Measurements from ENCODE around the gene GLDC.
"Not testable (repeated sequence)": the region's sequence is repeated elsewhere in the genome, so short reads cannot be mapped to it uniquely, and the experiment has no call there.

GLDC gene

DNA sequence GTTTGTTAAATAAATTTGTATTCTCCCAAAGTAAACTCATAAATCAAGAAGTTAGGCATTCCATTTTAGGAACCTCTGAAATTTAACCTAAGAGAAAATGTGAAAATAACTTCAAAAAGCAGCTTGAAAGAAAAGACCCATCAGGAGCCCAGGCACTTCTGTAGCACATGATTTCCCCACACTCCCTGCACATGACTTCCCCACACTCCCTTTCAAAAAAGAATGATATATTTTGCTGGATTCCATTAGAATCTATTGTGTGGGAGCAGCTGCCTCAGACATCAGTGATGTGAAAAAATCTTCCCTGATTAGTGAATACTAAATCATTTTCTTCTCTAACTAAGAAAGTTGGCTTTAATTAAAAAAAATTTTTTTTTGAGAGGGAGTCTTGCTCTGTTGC lies 83.3 kb downstream of the GLDC start:
- H3K27ac Mint-ChIP-seq, result no peak overlapping the region
- peaks cover 4% of the 10 kb centered on the region for H3K27me3 Mint-ChIP-seq
- H3K36me3 Mint-ChIP-seq, result no peaks in the 10 kb centered on the region
- CTCF ChIA-PET, result interaction anchor here (0.7 to 1.5 kb wide), 3 partner anchors 8 to 462 kb away, joined by 3 to 5 read pairs (median 3); no protein-coding TSS in a partner anchor
- peaks cover 2% of the 10 kb centered on the region for H3K4me1 Mint-ChIP-seq
- H3K9me3 Mint-ChIP-seq, result no peaks in the 10 kb centered on the region
- no peak overlapping the region for H3K4me3 Mint-ChIP-seq
- DNase-seq, result no peak

GRCh38 chr9:6557883-6558616 lies 87.5 kb downstream of the GLDC start:
- Mint-ChIP-seq H3K4me1 (no peaks in the 10 kb centered on the region), H3K4me3 (no peak overlapping the region), H3K9me3 (no peaks in the 10 kb centered on the region), H3K36me3 (no peaks in the 10 kb centered on the region), H3K27me3 (no peaks in the 10 kb centered on the region), H3K27ac (no peak overlapping the region)
- CTCF ChIA-PET, result interaction anchor here (1.4 kb wide), 1 partner anchor 9 kb away, joined by 6 read pairs; no protein-coding TSS in a partner anchor
- no peak for DNase-seq

DNA sequence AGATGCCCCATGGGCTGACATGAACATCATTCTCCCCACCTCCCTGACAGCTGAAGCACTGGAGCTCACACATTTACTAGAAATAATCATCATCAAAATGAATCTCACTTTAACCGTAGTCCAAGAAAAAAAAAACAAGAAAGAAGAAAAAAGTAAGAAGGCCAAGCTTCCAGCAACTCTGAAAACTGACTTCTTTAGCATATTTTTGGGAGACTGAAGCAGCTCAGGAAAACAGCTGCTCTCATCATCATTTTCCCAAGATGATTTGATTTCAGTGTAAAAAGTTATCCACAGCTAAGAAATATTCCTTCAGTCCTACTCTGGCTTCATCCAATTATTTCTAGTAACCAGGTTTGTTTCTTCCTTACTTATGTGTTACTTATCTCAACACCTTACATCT lies 91.7 kb downstream of the GLDC start:
- no peaks in the 10 kb centered on the region for H3K4me1 Mint-ChIP-seq
- no peak for DNase-seq
- H3K9me3 Mint-ChIP-seq, result no peaks in the 10 kb centered on the region
- H3K36me3 Mint-ChIP-seq, result no peaks in the 10 kb centered on the region
- H3K27ac Mint-ChIP-seq, result no peak overlapping the region
- CTCF ChIA-PET, result interaction anchor here (1.3 kb wide), 1 partner anchor 9 kb away, joined by 5 read pairs; no protein-coding TSS in a partner anchor
- no peak overlapping the region for H3K4me3 Mint-ChIP-seq
- no peaks in the 10 kb centered on the region for H3K27me3 Mint-ChIP-seq

DNA sequence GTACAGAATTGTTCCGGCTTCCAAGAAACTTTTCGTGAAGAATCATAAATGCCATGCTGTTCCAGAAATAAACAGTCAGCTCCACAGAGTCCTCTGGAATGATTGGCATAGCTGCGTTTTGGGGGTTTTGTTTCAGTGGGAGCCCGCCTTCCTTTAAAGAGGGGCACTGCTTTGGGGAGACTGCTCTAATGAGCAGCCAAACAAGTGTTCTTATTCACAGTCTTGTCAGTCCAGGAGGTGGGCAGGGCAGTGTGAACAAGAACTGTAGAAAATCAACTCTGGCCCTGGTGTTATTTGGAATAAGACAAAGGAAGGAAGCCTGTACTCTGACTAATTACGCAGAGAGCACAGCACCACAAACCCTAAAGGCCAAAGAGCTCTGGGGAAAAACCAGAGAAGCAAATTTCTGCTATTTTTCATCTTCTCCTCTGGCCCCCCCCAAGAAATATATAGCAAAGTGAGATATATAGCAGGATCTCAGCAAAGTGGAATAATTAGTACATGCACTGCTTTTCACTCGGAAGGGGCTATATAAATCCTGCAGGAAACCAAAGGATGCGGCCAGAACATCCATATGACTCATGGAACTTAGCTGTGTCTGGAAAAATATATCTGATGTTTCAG lies 92.9 kb downstream of the GLDC start:
- no peak for DNase-seq
- Mint-ChIP-seq H3K27ac (no peak overlapping the region), H3K4me3 (no peak overlapping the region), H3K4me1 (no peaks in the 10 kb centered on the region), H3K36me3 (no peaks in the 10 kb centered on the region), H3K27me3 (no peaks in the 10 kb centered on the region), H3K9me3 (no peaks in the 10 kb centered on the region)
- CTCF ChIA-PET, result no interaction called here

- Mint-ChIP-seq H3K27me3 (no peaks in the 10 kb centered on the region), H3K4me1 (no peaks in the 10 kb centered on the region), H3K27ac (no peak overlapping the region), H3K9me3 (no peaks in the 10 kb centered on the region), H3K4me3 (no peak overlapping the region), H3K36me3 (no peaks in the 10 kb centered on the region)
- DNase-seq, result no peak
- CTCF ChIA-PET, result no interaction called here
Observed at GRCh38 chr9:6552033-6552432, 93.5 kb downstream of the GLDC start.

DNA sequence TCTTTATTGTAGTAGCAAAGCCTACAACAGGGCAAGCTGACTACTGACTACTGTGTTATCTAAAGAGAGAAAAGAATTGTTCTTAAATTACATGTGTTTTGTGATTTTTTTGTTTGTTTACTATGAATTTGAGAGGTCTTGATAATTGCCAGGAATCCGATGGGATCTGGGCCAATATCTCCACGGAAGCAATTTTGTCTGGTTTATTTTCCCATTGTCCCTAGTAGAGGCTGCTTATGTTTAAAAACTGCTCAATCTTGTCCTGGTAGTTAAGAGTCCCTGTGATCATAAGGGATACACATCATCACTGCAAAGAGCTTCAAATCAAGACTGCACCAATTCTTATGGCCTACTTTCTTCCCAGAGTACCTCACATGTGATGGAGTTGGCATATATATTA lies 94.4 kb downstream of the GLDC start:
- Mint-ChIP-seq H3K27ac (no peak overlapping the region), H3K36me3 (no peaks in the 10 kb centered on the region), H3K27me3 (no peaks in the 10 kb centered on the region), H3K9me3 (no peaks in the 10 kb centered on the region), H3K4me3 (no peak overlapping the region), H3K4me1 (no peaks in the 10 kb centered on the region)
- CTCF ChIA-PET, result no interaction called here
- DNase-seq, result no peak

GRCh38 chr9:6549106-6549800 lies 96.3 kb downstream of the GLDC start:
- Mint-ChIP-seq H3K27ac (no peak overlapping the region), H3K4me3 (no peak overlapping the region), H3K36me3 (no peaks in the 10 kb centered on the region), H3K9me3 (no peaks in the 10 kb centered on the region), H3K27me3 (no peaks in the 10 kb centered on the region), H3K4me1 (no peaks in the 10 kb centered on the region)
- DNase-seq, result no peak
- CTCF ChIA-PET, result no interaction called here

DNA sequence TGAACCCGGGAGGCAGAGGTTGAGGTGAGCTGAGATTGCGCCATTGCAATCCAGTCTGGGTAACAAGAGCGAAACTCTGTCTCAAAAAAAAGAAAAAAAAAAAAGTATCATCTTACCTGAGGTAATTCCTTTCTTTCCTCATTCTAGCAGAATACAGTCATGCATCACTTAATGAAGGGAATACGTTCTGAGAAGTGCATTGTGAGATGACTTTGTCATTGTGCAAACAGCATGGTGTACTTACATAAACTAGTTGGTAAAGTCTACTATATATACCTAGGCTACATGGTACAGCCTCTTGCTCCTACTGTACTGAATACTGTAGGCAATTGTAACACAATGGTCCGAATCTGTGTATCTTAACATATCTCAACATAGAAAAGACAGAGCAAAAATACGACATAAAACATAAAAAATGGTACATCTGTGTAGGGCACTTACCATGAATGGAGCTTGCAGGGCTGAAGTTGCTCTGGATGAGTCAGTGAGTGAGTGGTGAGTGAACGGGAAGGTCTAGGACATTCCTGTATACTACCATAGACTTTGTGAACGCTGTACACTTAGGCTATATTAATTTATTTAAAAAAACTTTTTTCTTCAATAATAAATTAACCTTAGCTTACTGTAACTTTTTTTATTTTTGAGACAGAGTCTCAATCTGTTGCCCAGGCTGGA lies 100.4 kb downstream of the GLDC start:
- H3K9me3 Mint-ChIP-seq, result no peaks in the 10 kb centered on the region
- no peaks in the 10 kb centered on the region for H3K36me3 Mint-ChIP-seq
- H3K27me3 Mint-ChIP-seq, result peaks cover 4% of the 10 kb centered on the region
- CTCF ChIA-PET, result interaction anchor here (0.7 kb wide), 1 partner anchor 658 kb away, joined by 4 read pairs; no protein-coding TSS in a partner anchor
- H3K4me3 Mint-ChIP-seq, result no peak overlapping the region
- DNase-seq, result no peak
- H3K27ac Mint-ChIP-seq, result no peak overlapping the region
- H3K4me1 Mint-ChIP-seq, result no peaks in the 10 kb centered on the region

DNA sequence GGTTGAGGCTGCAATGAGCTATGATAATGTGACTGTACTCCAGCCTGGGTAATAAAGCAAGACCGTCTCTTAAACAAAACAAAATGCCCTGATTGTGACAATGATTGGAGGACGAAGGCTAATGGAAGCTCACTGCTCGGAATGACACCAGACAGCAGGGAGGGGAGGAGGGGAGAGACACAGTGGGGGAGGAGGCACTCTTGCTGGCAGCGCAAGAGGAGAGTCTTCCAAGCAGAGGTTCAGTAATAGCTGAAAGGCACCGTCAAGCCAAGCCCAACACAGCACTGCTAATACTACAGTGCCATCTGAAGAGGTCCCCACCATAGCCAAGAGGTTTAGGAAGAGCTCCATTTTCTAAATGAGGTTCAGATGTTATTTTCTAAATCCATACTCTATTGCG lies 102.3 kb downstream of the GLDC start:
- H3K27ac Mint-ChIP-seq, result no peak overlapping the region
- no peaks in the 10 kb centered on the region for H3K36me3 Mint-ChIP-seq
- no peak for DNase-seq
- H3K9me3 Mint-ChIP-seq, result no peaks in the 10 kb centered on the region
- CTCF ChIA-PET, result interaction anchor here (0.6 to 0.7 kb wide), 3 partner anchors 11 to 188 kb away, joined by 3 read pairs; no protein-coding TSS in a partner anchor
- no peaks in the 10 kb centered on the region for H3K4me1 Mint-ChIP-seq
- peaks cover 4% of the 10 kb centered on the region for H3K27me3 Mint-ChIP-seq
- H3K4me3 Mint-ChIP-seq, result no peak overlapping the region

- H3K9me3 Mint-ChIP-seq, H3K36me3 Mint-ChIP-seq, H3K4me1 Mint-ChIP-seq, DNase-seq, CTCF ChIA-PET, H3K4me3 Mint-ChIP-seq, H3K27me3 Mint-ChIP-seq, H3K27ac Mint-ChIP-seq: not testable (repeated sequence)
Observed at GRCh38 chr9:6542617-6543016, 102.9 kb downstream of the GLDC start.

- no peak for DNase-seq
- H3K4me3 Mint-ChIP-seq, result no peak overlapping the region
Observed at GRCh38 chr9:6538666-6539071, 106.9 kb downstream of the GLDC start.

DNA sequence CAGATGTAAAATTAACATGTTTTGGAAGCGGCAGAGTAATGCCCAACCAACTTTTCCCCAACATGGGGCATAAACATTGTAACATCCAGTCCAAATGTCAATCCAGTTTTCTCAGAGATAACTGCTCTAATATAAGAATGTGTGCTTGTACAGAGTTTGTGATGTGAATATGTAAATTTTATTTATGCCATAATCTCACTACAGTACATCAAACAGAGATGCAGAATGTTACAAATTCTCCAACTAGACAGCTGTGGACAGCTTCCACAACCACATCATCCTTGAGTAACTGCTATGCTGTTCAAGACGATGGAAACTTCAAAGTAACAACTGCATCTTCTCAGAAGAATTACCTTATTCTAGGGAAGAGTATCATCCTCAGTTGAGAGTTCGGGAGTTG lies 109.9 kb downstream of the GLDC start:
- CTCF ChIA-PET, result no interaction called here
- no peaks in the 10 kb centered on the region for H3K4me1 Mint-ChIP-seq
- H3K4me3 Mint-ChIP-seq, result no peak overlapping the region
- no peak overlapping the region for H3K27ac Mint-ChIP-seq
- no peaks in the 10 kb centered on the region for H3K36me3 Mint-ChIP-seq
- no peak for DNase-seq
- H3K9me3 Mint-ChIP-seq, result no peaks in the 10 kb centered on the region
- peaks cover 7% of the 10 kb centered on the region for H3K27me3 Mint-ChIP-seq

More at GRCh38 chr9:6538666-6539071, 106.9 kb downstream of the GLDC start:
- H3K27me3 Mint-ChIP-seq, result peaks cover 7% of the 10 kb centered on the region
- H3K9me3 Mint-ChIP-seq, result no peaks in the 10 kb centered on the region
- H3K36me3 Mint-ChIP-seq, result no peaks in the 10 kb centered on the region
- H3K4me1 Mint-ChIP-seq, result no peaks in the 10 kb centered on the region
- CTCF ChIA-PET, result no interaction called here
- H3K27ac Mint-ChIP-seq, result no peak overlapping the region

DNA sequence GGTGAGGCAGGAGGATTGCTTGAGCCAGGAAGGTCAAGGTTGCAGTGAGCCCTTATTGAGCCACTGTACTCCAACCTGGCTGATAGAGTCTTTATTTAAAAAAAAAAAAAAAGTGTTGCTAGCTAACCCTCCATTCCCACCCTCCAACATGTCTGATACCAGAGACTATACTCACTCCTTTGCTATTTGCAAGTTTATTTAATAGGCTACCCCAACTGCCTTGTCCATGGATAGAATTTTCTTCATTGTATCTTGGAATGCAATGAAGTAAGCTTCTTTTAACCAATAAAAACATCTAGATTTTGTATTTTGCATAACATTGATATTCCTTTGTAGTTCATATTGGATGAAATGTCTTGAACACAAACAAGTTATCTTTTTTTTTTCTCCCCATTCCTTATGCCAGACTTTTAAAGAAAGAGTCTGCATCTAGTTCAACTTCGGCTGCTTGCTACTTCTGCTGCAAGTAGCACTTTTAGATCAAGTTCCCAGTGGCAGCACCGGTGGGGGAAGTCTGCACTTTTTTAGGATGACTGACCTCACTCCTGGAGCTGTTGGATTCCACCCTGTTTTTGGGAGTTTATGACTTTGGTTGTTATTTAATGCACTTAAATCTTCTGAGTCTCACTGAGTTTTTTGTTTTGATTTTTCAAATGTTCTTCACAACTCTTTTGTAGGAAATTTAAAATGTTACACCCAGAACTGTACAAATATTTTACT lies 120.0 kb downstream of the GLDC start:
- H3K36me3 Mint-ChIP-seq, result peaks cover 15% of the 10 kb centered on the region
- CTCF ChIA-PET, result no interaction called here
- no peaks in the 10 kb centered on the region for H3K27me3 Mint-ChIP-seq
- no peak overlapping the region for H3K4me3 Mint-ChIP-seq
- H3K9me3 Mint-ChIP-seq, result peaks cover 6% of the 10 kb centered on the region
- no peak overlapping the region for H3K27ac Mint-ChIP-seq
- DNase-seq, result no peak
- H3K4me1 Mint-ChIP-seq, result no peaks in the 10 kb centered on the region

- DNase-seq, result no peak
- H3K9me3 Mint-ChIP-seq, result peaks cover 9% of the 10 kb centered on the region
- no peaks in the 10 kb centered on the region for H3K27me3 Mint-ChIP-seq
- H3K27ac Mint-ChIP-seq, result no peak overlapping the region
- CTCF ChIA-PET, result no interaction called here
- H3K4me1 Mint-ChIP-seq, result no peaks in the 10 kb centered on the region
- no peak overlapping the region for H3K4me3 Mint-ChIP-seq
- H3K36me3 Mint-ChIP-seq, result peaks cover 31% of the 10 kb centered on the region
Observed at GRCh38 chr9:6522263-6522662, 123.3 kb downstream of the GLDC start.
